Measurements from ENCODE around the gene CGB7. TPM values are rescaled to one million over a fixed set of nuclear protein-coding genes. Genes with fewer than 3 reads are reported as not detected.

The CGB7 gene
- total and polyA plus RNA-seq, 2 of the 13 experiments (the other 11 are each of a cell fraction or from before 2014, with no cell fraction given): 0.07 TPM; not detected in 1

GRCh38 chr19:49056101-49056901 lies 1.2 kb downstream of the CGB7 start (continued):
- TF ChIP-seq USF2 (IDR thresholded peaks at IDR 0.05; ENCODE audit: low read depth, low read length) (no peak), USF2 (CRISPR knock-in tag; IDR thresholded peaks at IDR 0.05; ENCODE audit: borderline replicate concordance) (no peak), ZNF878 (CRISPR knock-in tag; IDR thresholded peaks at IDR 0.05) (no peak), SPEN (CRISPR knock-in tag; IDR thresholded peaks at IDR 0.05; ENCODE audit: low read depth) (peak; percentile 32; the same call in 1 of the 2 replicates), LRRFIP1 (CRISPR knock-in tag; conservative IDR thresholded peaks at IDR 0.05) (no peak), ZFP82 (CRISPR knock-in tag; IDR thresholded peaks at IDR 0.05; ENCODE audit: borderline replicate concordance) (no peak), TBX2 (CRISPR knock-in tag; IDR thresholded peaks at IDR 0.05; ENCODE audit: borderline replicate concordance) (no peak; the same call in 1 of the 2 replicates), STAT5B (CRISPR knock-in tag; IDR thresholded peaks at IDR 0.05) (no peak), SIX1 (CRISPR knock-in tag; IDR thresholded peaks at IDR 0.05; ENCODE audit: borderline replicate concordance) (no peak), ZNF768 (CRISPR knock-in tag; IDR thresholded peaks at IDR 0.05) (no peak), ZBTB7B (CRISPR knock-in tag; IDR thresholded peaks at IDR 0.05) (peak; percentile 30; the same call in 1 of the 2 replicates), KLF16 (CRISPR knock-in tag; IDR thresholded peaks at IDR 0.05) (0 out of 4 replicates have a peak, but pooled peaks of 1 of the 2 experiments have one; percentile 50), TOPORS (CRISPR knock-in tag; IDR thresholded peaks at IDR 0.05) (no peak), PRDM4 (CRISPR knock-in tag; IDR thresholded peaks at IDR 0.05; ENCODE audit: borderline replicate concordance) (no peak), ZNF75D (CRISPR knock-in tag; IDR thresholded peaks at IDR 0.05; ENCODE audit: borderline replicate concordance) (0 out of 2 replicates have a peak, but pooled peaks have one; percentile 33), ATF5 (CRISPR knock-in tag; IDR thresholded peaks at IDR 0.05; ENCODE audit: low read depth) (no peak), MAZ (IDR thresholded peaks at IDR 0.05; ENCODE audit: borderline replicate concordance, low read depth, low read length) (no peak), MAZ (CRISPR knock-in tag; IDR thresholded peaks at IDR 0.05; ENCODE audit: low read depth) (0 out of 2 replicates have a peak, but pooled peaks have one; percentile 12), ZNF788 (CRISPR knock-in tag; IDR thresholded peaks at IDR 0.05; ENCODE audit: borderline replicate concordance) (no peak), ERF (CRISPR knock-in tag; IDR thresholded peaks at IDR 0.05) (no peak), DNMT3B (CRISPR knock-in tag; conservative IDR thresholded peaks at IDR 0.05) (no peak)
